GM19099 (cell line): Measurements from ENCODE around the gene BFAR.

Source experiments
- POLR2A ChIP-seq: IDR thresholded peaks from 3 replicates; pipeline ENCODE4 v1.6.1; 2011; ENCODE audit warnings: low read depth; ENCODE audit not compliant: insufficient read length; ENCODE audit errors: extremely low read depth

Gene BFAR

GRCh38 chr16:14629919-14630619, 2.7 kb upstream of the BFAR start, which contains the start of gene PARN:
Gene PARN, minus strand, starts transcription at chr16:14630260. Its CDS starts 135 bp downstream, at chr16:14630125.
- peak; percentile 98 for TF ChIP-seq POLR2A

- no peak for TF ChIP-seq POLR2A
Measured at GRCh38 chr16:14634389-14634725, 1.6 kb downstream of the BFAR start.

- TF ChIP-seq POLR2A, result no peak
Measured at GRCh38 chr16:14635395-14636165, 2.8 kb downstream of the BFAR start.

GRCh38 chr16:14640538-14640937, 7.8 kb downstream of the BFAR start:
- TF ChIP-seq POLR2A, result no peak

GRCh38 chr16:14641206-14641605, 8.5 kb downstream of the BFAR start:
- TF ChIP-seq POLR2A, result no peak

GRCh38 chr16:14641926-14642325, 9.2 kb downstream of the BFAR start:
- no peak for TF ChIP-seq POLR2A

- no peak for TF ChIP-seq POLR2A
Measured at GRCh38 chr16:14649816-14650215, 17.1 kb downstream of the BFAR start.

GRCh38 chr16:14650629-14651028, 17.9 kb downstream of the BFAR start:
- no peak for TF ChIP-seq POLR2A

- no peak for TF ChIP-seq POLR2A
Measured at GRCh38 chr16:14652726-14653125, 20.0 kb downstream of the BFAR start.

- TF ChIP-seq POLR2A, result peak; percentile 44
Measured at GRCh38 chr16:14658063-14658462, 25.3 kb downstream of the BFAR start.

GRCh38 chr16:14667347-14668266, 34.9 kb downstream of the BFAR start:
- no peak for TF ChIP-seq POLR2A

GRCh38 chr16:14668556-14669223, 35.9 kb downstream of the BFAR start:
- no peak for TF ChIP-seq POLR2A

GRCh38 chr16:14669776-14670175, 37.0 kb downstream of the BFAR start:
- no peak for TF ChIP-seq POLR2A

GRCh38 chr16:14672403-14672971, 39.7 kb downstream of the BFAR start:
- peak; percentile 21 for TF ChIP-seq POLR2A
